A549 treated with RU486 at 1 μM for 4 hours (cell line): ENCODE measurements around the gene MOCS3. TPM values are rescaled to one million over a fixed set of nuclear protein-coding genes. Genes with fewer than 3 reads are reported as not detected.

Experiments
- total RNA-seq: library from RNA; stranded (reverse); fragments of 200-300 nt; extraction: Qiagen RNA extraction; gene quantifications from 5 replicates; pipeline ENCODE4 v1.2.3, GENCODE V29; 2022; ENCODE audit warnings: low read depth

The MOCS3 gene
- total RNA-seq: 4.8 to 6.5 TPM (median 5.8 TPM) in 5 replicates

GRCh38 chr20:50958615-50959542 lies at the start of gene MOCS3:
Gene MOCS3 (plus strand): TSS chr20:50958818. CDS start chr20:50958843, 25 bp downstream.

GRCh38 chr20:50931306-50932015 lies 27.2 kb upstream of the MOCS3 start, which contains the start of gene ADNP:
Gene ADNP (minus strand): TSS chr20:50931437. CDS start chr20:50903996, 27,441 bp downstream.

GRCh38 chr20:50957798-50958614 lies 612 bp upstream of the MOCS3 start, which contains the start of gene DPM1:
Gene DPM1 (minus strand): TSS chr20:50958532. CDS start chr20:50958523, 9 bp downstream.

Other genes with a start within 250 kb of the MOCS3 start
- 1.6 to 3.1 TPM (median 2.4 TPM) in 5 replicates for gene PARD6B, start 227.2 kb upstream of the MOCS3 start, total RNA-seq
- 28.7 to 33.6 TPM (median 31.2 TPM) in 5 replicates for gene BCAS4, start 163.8 kb upstream of the MOCS3 start, total RNA-seq
- gene ADNP, start 27.4 kb upstream of the MOCS3 start, total RNA-seq: 41.2 to 51.1 TPM (median 43.7 TPM) in 5 replicates
- gene DPM1, start 286 bp upstream of the MOCS3 start, total RNA-seq: 57.9 to 107 TPM (median 75.7 TPM) in 5 replicates
- 13.9 to 24.3 TPM (median 18.1 TPM) in 5 replicates for gene KCNG1, start 64.3 kb downstream of the MOCS3 start, total RNA-seq